Occipital lobe (tissue), 2 donors: Measurements from ENCODE around the gene CD84. TPM values are rescaled to one million over a fixed set of nuclear protein-coding genes. Genes with fewer than 3 reads are reported as not detected.
"Not testable (repeated sequence)": the region's sequence is repeated elsewhere in the genome, so short reads cannot be mapped to it uniquely, and the experiment has no call there.

Experiments used
- DNase-seq: peaks from one replicate; lab custom pipeline; 2025; lab: John Stamatoyannopoulos, UW
- total RNA-seq: library from RNA; depleted of rRNA; stranded (reverse); fragments of >200 nt; gene quantifications from one replicate; pipeline ENCODE4 v1.2.3, GENCODE V29; 2014

The CD84 gene
- total RNA-seq, 1 donor from 2014 or later = 2.2 TPM

GRCh38 chr1:160519642-160520435 is 59.5 kb downstream of the CD84 start:
- no peak for DNase-seq

GRCh38 chr1:160517519-160517918 is 61.8 kb downstream of the CD84 start:
- not testable (repeated sequence) for DNase-seq

GRCh38 chr1:160515908-160516307 is 63.4 kb downstream of the CD84 start:
- not testable (repeated sequence) for DNase-seq

GRCh38 chr1:160504651-160505050 is 74.6 kb downstream of the CD84 start:
- DNase-seq = no peak

- no peak for DNase-seq
Measured at GRCh38 chr1:160503087-160503486, 76.2 kb downstream of the CD84 start.

- DNase-seq = no peak
Measured at GRCh38 chr1:160500321-160500990, 78.8 kb downstream of the CD84 start.

- no peak for DNase-seq
Measured at GRCh38 chr1:160499631-160500030, 79.7 kb downstream of the CD84 start.

- not testable (repeated sequence) for DNase-seq
Measured at GRCh38 chr1:160498301-160499065, 80.8 kb downstream of the CD84 start.

- no peak for DNase-seq
Measured at GRCh38 chr1:160496334-160496733, 83.0 kb downstream of the CD84 start.

GRCh38 chr1:160494620-160495019 is 84.7 kb downstream of the CD84 start:
- no peak for DNase-seq

GRCh38 chr1:160492617-160493016 is 86.7 kb downstream of the CD84 start:
- no peak for DNase-seq

GRCh38 chr1:160491981-160492380 is 87.3 kb downstream of the CD84 start:
- no peak for DNase-seq

Other genes starting within 250 kb of the CD84 start
- 143 TPM for gene COPA, start 236.2 kb downstream of the CD84 start, total RNA-seq
- gene NCSTN, start 236.1 kb downstream of the CD84 start, total RNA-seq = 25.9 TPM
- gene NHLH1, start 212.4 kb downstream of the CD84 start, total RNA-seq = 0.62 TPM
- gene VANGL2, start 178.9 kb downstream of the CD84 start, total RNA-seq = 12.5 TPM
- not detected for gene SLAMF6, start 56.2 kb downstream of the CD84 start, total RNA-seq
- not detected for gene SLAMF1, start 67.5 kb upstream of the CD84 start, total RNA-seq
- 1.1 TPM for gene CD48, start 132.3 kb upstream of the CD84 start, total RNA-seq
- not detected for gene SLAMF7, start 159.8 kb upstream of the CD84 start, total RNA-seq
- not detected for gene LY9, start 216.7 kb upstream of the CD84 start, total RNA-seq